Stimulated activated CD4-positive, alpha-beta T cell treated with anti-CD3 and anti-CD28 coated beads, Interleukin-15, amount 100 ng/mL, for 1 hour (primary cell): ENCODE data around the gene AP4B1.
A peak's percentile ranks its signal among the peaks of the same experiment; 100 is the strongest.

Experiments
- DNase-seq, 2 donors: peaks; one replicate each; pipeline ENCODE4 v3.0.0-alpha.2; 2020; ENCODE audit warnings: low read depth in 1 of 2, low spot score in 1 of 2

The AP4B1 gene

GRCh38 chr1:113930499-113931161, 26.0 kb upstream of the AP4B1 start:
- DNase-seq = peak in 1 of 2 donors; percentile 47

- DNase-seq = peak in 1 of 2 donors; percentile 40
These were observed 25.3 kb upstream of the AP4B1 start for GRCh38 chr1:113929750-113930498.

GRCh38 chr1:113928941-113929749, 24.5 kb upstream of the AP4B1 start, which contains the start of gene HIPK1:
HIPK1 (plus strand) TSS chr1:113929324.
- peak; percentile 79 to 90 for DNase-seq

GRCh38 chr1:113928187-113928930, 23.8 kb upstream of the AP4B1 start:
- DNase-seq = no peak

GRCh38 chr1:113924473-113924872, 19.9 kb upstream of the AP4B1 start:
- no peak for DNase-seq

GRCh38 chr1:113922957-113923356, 18.4 kb upstream of the AP4B1 start:
- no peak for DNase-seq

- no peak for DNase-seq
These were observed 13.6 kb upstream of the AP4B1 start for GRCh38 chr1:113918243-113918642.

- no peak for DNase-seq
These were observed 12.9 kb upstream of the AP4B1 start for GRCh38 chr1:113917400-113918082.

GRCh38 chr1:113916974-113917373, 12.4 kb upstream of the AP4B1 start:
- no peak for DNase-seq

- no peak for DNase-seq
These were observed 9.5 kb upstream of the AP4B1 start for GRCh38 chr1:113913887-113914664.

- no peak for DNase-seq
These were observed 8.7 kb upstream of the AP4B1 start for GRCh38 chr1:113913312-113913668.

GRCh38 chr1:113912594-113913311, 8.2 kb upstream of the AP4B1 start:
- no peak for DNase-seq

GRCh38 chr1:113905435-113905861, 849 bp upstream of the AP4B1 start:
- peak; percentile 2 to 12 for DNase-seq

- DNase-seq = no peak
These were observed 316 bp downstream of the AP4B1 start for GRCh38 chr1:113904293-113904673.

- DNase-seq = no peak
These were observed 902 bp downstream of the AP4B1 start for GRCh38 chr1:113903501-113904292.

- DNase-seq = no peak
These were observed 3.4 kb downstream of the AP4B1 start for GRCh38 chr1:113901191-113901590.

- no peak for DNase-seq
These were observed 5.5 kb downstream of the AP4B1 start for GRCh38 chr1:113899111-113899510.

GRCh38 chr1:113898241-113898814, 6.3 kb downstream of the AP4B1 start:
- DNase-seq = no peak
